SH-SY5Y (cell line): ENCODE measurements around the gene SECTM1.

Experiments used
- GATA2 ChIP-seq: IDR thresholded peaks from 2 replicates; pipeline ENCODE4 v1.6.1; 2011; ENCODE audit warnings: mild to moderate bottlenecking, low read depth, low read length
- GATA3 ChIP-seq: IDR thresholded peaks from 2 replicates; pipeline ENCODE4 v1.6.1; 2011; ENCODE audit warnings: low read depth, mild to moderate bottlenecking, low read length, moderate library complexity

DNA sequence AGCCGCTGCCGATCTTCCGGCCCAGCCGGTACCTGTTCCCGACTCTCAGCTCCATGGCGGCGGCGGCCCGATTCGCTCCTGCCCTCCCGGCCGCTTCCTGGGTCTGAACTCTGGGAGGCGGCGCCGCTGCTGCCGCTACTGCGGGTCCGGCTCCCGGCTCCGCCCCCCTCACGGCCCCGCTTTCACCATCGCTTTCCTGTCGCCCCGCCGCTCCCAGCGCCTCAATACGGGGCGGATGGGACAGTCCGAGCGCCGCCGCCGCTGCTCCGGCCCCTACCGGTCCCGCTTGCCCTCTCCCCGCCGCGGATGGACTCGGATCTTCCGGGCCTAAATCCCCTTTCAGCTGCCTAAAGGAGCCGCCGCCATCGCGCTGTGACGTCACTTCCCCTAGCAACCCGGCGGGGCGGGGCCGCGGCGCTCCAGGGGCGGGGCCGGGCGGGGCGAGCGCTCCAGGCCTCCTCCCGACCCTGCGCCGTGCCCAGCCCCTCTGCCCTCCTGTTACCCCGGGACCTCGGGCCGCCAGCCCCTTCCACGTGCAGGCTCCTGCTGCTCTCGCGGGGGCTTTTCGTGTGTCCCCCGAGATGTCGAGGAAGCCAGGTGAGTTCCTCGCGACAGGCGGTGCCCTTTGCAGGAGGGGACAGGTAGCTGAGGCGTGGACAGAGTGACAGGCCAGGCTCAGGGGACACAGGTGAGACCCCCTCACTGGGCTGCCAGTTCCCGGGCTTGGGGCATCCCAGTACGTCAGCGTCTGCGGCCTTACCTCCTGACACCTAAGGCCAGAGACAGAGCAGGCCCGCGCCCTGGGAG, 60.0 kb downstream of the SECTM1 start, which contains the start of gene CSNK1D:
- TF ChIP-seq GATA2 (no peak), GATA3 (no peak)
